Measurements from ENCODE around the gene SYT17. TPM values are rescaled to one million over a fixed set of nuclear protein-coding genes. Genes with fewer than 3 reads are reported as not detected.

Gene SYT17
- total RNA-seq, 3 donors from 2014 or later = 1.9 to 11.9 (median 5.2) TPM

GRCh38 chr16:19213885-19214284 lies 45.8 kb downstream of the SYT17 start:
- no peaks in the 10 kb centered on the region for H3K4me1 ChIP-seq
- TF ChIP-seq POLR2A (IDR thresholded peaks at IDR 0.05) (no peak), CTCF (IDR thresholded peaks at IDR 0.05) (no peak), POLR2AphosphoS5 (IDR thresholded peaks at IDR 0.05) (no peak)
- no peaks in the 10 kb centered on the region for H3K36me3 ChIP-seq
- DNase-seq (ENCODE audit: low spot score in 2 of 2) = no peak
- intact Hi-C loops (cut with DNase I; ENCODE audit: low total_unique reads) = no loop called here
- H3K9me3 ChIP-seq = peaks cover 0 to 7% of the 10 kb centered on the region in 2 donors
- H3K4me3 ChIP-seq = no peak overlapping the region
- no peak overlapping the region for H3K27ac ChIP-seq
- no peaks in the 10 kb centered on the region for H3K27me3 ChIP-seq

- TF ChIP-seq CTCF (IDR thresholded peaks at IDR 0.05) (no peak), POLR2AphosphoS5 (IDR thresholded peaks at IDR 0.05) (no peak), POLR2A (IDR thresholded peaks at IDR 0.05) (no peak)
- peaks cover 0 to 7% of the 10 kb centered on the region in 2 donors for H3K9me3 ChIP-seq
- no peaks in the 10 kb centered on the region for H3K27me3 ChIP-seq
- DNase-seq (ENCODE audit: low spot score in 2 of 2) = no peak
- H3K27ac ChIP-seq = no peak overlapping the region
- H3K4me3 ChIP-seq = no peak overlapping the region
- H3K4me1 ChIP-seq = no peaks in the 10 kb centered on the region
- no peaks in the 10 kb centered on the region for H3K36me3 ChIP-seq
- intact Hi-C loops (cut with DNase I; ENCODE audit: low total_unique reads) = no loop called here
Measured at GRCh38 chr16:19215705-19216104, 47.7 kb downstream of the SYT17 start.

GRCh38 chr16:19218581-19218980 lies 50.5 kb downstream of the SYT17 start:
- no peaks in the 10 kb centered on the region for H3K36me3 ChIP-seq
- no peaks in the 10 kb centered on the region for H3K9me3 ChIP-seq
- intact Hi-C loops (cut with DNase I; ENCODE audit: low total_unique reads) = no loop called here
- TF ChIP-seq CTCF (IDR thresholded peaks at IDR 0.05) (no peak), POLR2A (IDR thresholded peaks at IDR 0.05) (no peak), POLR2AphosphoS5 (IDR thresholded peaks at IDR 0.05) (no peak)
- no peak for DNase-seq (ENCODE audit: low spot score in 2 of 2)
- H3K27me3 ChIP-seq = no peaks in the 10 kb centered on the region
- H3K27ac ChIP-seq = no peak overlapping the region
- no peaks in the 10 kb centered on the region for H3K4me1 ChIP-seq
- no peak overlapping the region for H3K4me3 ChIP-seq

- intact Hi-C loops (cut with DNase I; ENCODE audit: low total_unique reads) = no loop called here
- Histone ChIP-seq H3K4me1 (no peaks in the 10 kb centered on the region), H3K27ac (no peak overlapping the region), H3K9me3 (no peaks in the 10 kb centered on the region), H3K27me3 (no peaks in the 10 kb centered on the region), H3K4me3 (no peak overlapping the region), H3K36me3 (no peaks in the 10 kb centered on the region)
- DNase-seq (ENCODE audit: low spot score in 2 of 2) = no peak
- no peak for TF ChIP-seq CTCF (IDR thresholded peaks at IDR 0.05)
- TF ChIP-seq POLR2AphosphoS5 (IDR thresholded peaks at IDR 0.05) = no peak
- TF ChIP-seq POLR2A (IDR thresholded peaks at IDR 0.05) = no peak
Measured at GRCh38 chr16:19219836-19220235, 51.8 kb downstream of the SYT17 start.

- intact Hi-C loops (cut with DNase I; ENCODE audit: low total_unique reads) = no loop called here
- no peak overlapping the region for H3K4me3 ChIP-seq
Measured at GRCh38 chr16:19223235-19224170, 55.5 kb downstream of the SYT17 start.

More at GRCh38 chr16:19223235-19224170, 55.5 kb downstream of the SYT17 start:
- no peak for TF ChIP-seq CTCF (IDR thresholded peaks at IDR 0.05)
- TF ChIP-seq POLR2AphosphoS5 (IDR thresholded peaks at IDR 0.05) = no peak
- TF ChIP-seq POLR2A (IDR thresholded peaks at IDR 0.05) = no peak
- Histone ChIP-seq H3K9me3 (peaks cover 0 to 4% of the 10 kb centered on the region in 2 donors), H3K4me1 (no peaks in the 10 kb centered on the region), H3K27me3 (no peaks in the 10 kb centered on the region), H3K36me3 (no peaks in the 10 kb centered on the region), H3K27ac (no peak overlapping the region)
- no peak for DNase-seq (ENCODE audit: low spot score in 2 of 2)
